Measurements from ENCODE around the gene SKIDA1.

Gene SKIDA1

GRCh38 chr10:21501731-21502347, 23.6 kb downstream of the SKIDA1 start:
- POLR2A ChIA-PET: no interaction called here
- no peak for DNase-seq (ENCODE audit: extremely low spot score)
- no peak for TF ChIP-seq CTCF (IDR thresholded peaks at IDR 0.05; ENCODE audit: control extremely low read depth, extremely low read depth, low read depth, missing control alignments)
- CTCF ChIA-PET: no interaction called here

GRCh38 chr10:21501091-21501490, 24.4 kb downstream of the SKIDA1 start:
- POLR2A ChIA-PET: no interaction called here
- TF ChIP-seq CTCF (IDR thresholded peaks at IDR 0.05; ENCODE audit: control extremely low read depth, extremely low read depth, low read depth, missing control alignments): no peak
- CTCF ChIA-PET: interaction anchor here (0.9 to 1.7 kb wide), 2 partner anchors 11 to 17 kb away, joined by 3 to 4 read pairs; no protein-coding TSS in a partner anchor

GRCh38 chr10:21500578-21500910, 24.9 kb downstream of the SKIDA1 start:
- DNase-seq (ENCODE audit: extremely low spot score): no peak
- CTCF ChIA-PET: interaction anchor here (0.9 to 1.7 kb wide), 2 partner anchors 11 to 18 kb away, joined by 3 to 4 read pairs; no protein-coding TSS in a partner anchor
- POLR2A ChIA-PET: no interaction called here
- TF ChIP-seq CTCF (IDR thresholded peaks at IDR 0.05; ENCODE audit: control extremely low read depth, extremely low read depth, low read depth, missing control alignments): no peak

More at GRCh38 chr10:21501091-21501490, 24.4 kb downstream of the SKIDA1 start:
- DNase-seq (ENCODE audit: extremely low spot score): no peak

GRCh38 chr10:21499701-21500577, 25.5 kb downstream of the SKIDA1 start:
- CTCF ChIA-PET: interaction anchor here (0.9 to 1.7 kb wide), 2 partner anchors 10 to 19 kb away, joined by 3 to 4 read pairs; no protein-coding TSS in a partner anchor
- TF ChIP-seq CTCF (IDR thresholded peaks at IDR 0.05; ENCODE audit: control extremely low read depth, extremely low read depth, low read depth, missing control alignments): no peak
- no peak for DNase-seq (ENCODE audit: extremely low spot score)
- POLR2A ChIA-PET: no interaction called here

GRCh38 chr10:21498986-21499385, 26.5 kb downstream of the SKIDA1 start:
- TF ChIP-seq CTCF (IDR thresholded peaks at IDR 0.05; ENCODE audit: control extremely low read depth, extremely low read depth, low read depth, missing control alignments): no peak
- no peak for DNase-seq (ENCODE audit: extremely low spot score)
- POLR2A ChIA-PET: no interaction called here
- CTCF ChIA-PET: interaction anchor here (1.7 to 4.1 kb wide), 2 partner anchors 9 to 17 kb away, joined by 4 to 18 read pairs; no protein-coding TSS in a partner anchor

- CTCF ChIA-PET: interaction anchor here (0.8 to 4.1 kb wide), 3 partner anchors 18 to 840 kb away, joined by 3 to 18 read pairs (median 3); no protein-coding TSS in a partner anchor
- TF ChIP-seq CTCF (IDR thresholded peaks at IDR 0.05; ENCODE audit: control extremely low read depth, extremely low read depth, low read depth, missing control alignments): no peak
- no peak for DNase-seq (ENCODE audit: extremely low spot score)
- POLR2A ChIA-PET: no interaction called here
Measured at GRCh38 chr10:21498377-21498776, 27.1 kb downstream of the SKIDA1 start.
